Fibroblast of lung (primary cell): ENCODE data around the gene PI4K2B.

ENCODE experiments used
- EZH2 ChIP-seq: IDR thresholded peaks from 2 replicates; pipeline ENCODE4 v1.5.1; 2012; ENCODE audit warnings: low read length, control low read depth, mild to moderate bottlenecking; ENCODE audit errors: missing control alignments
- TF ChIP-seq, protein P1 (sequence below), 2 donors: IDR thresholded peaks in 1 of 2; conservative IDR thresholded peaks in 1 of 2; 1 replicate in 1 of 2; 2 replicates in 1 of 2; pipeline ENCODE4 v1.5.1; 2011 to 2012; ENCODE audit warnings: low read length in 2 of 2, control low read depth in 1 of 2, inconsistent platforms in 1 of 2, low read depth in 1 of 2, mild to moderate bottlenecking in 1 of 2

GRCh38 chr4:25320336-25320735 is 86.5 kb downstream of the PI4K2B start:
- TF ChIP-seq, protein P1, sequence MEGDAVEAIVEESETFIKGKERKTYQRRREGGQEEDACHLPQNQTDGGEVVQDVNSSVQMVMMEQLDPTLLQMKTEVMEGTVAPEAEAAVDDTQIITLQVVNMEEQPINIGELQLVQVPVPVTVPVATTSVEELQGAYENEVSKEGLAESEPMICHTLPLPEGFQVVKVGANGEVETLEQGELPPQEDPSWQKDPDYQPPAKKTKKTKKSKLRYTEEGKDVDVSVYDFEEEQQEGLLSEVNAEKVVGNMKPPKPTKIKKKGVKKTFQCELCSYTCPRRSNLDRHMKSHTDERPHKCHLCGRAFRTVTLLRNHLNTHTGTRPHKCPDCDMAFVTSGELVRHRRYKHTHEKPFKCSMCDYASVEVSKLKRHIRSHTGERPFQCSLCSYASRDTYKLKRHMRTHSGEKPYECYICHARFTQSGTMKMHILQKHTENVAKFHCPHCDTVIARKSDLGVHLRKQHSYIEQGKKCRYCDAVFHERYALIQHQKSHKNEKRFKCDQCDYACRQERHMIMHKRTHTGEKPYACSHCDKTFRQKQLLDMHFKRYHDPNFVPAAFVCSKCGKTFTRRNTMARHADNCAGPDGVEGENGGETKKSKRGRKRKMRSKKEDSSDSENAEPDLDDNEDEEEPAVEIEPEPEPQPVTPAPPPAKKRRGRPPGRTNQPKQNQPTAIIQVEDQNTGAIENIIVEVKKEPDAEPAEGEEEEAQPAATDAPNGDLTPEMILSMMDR (conservative IDR thresholded peaks at IDR 0.05 in 1 of 2, IDR thresholded peaks at IDR 0.05 in 1 of 2; ENCODE audit: low read depth in 1 of 2, low read length in 2 of 2): no peak
- no peak for TF ChIP-seq EZH2
